CD14-positive monocyte (primary cell): ENCODE measurements around the gene TMEM30A. TPM values are rescaled to one million over a fixed set of nuclear protein-coding genes. Genes with fewer than 3 reads are reported as not detected.

ENCODE experiments used
- DNase-seq, 3 donors: peaks; one replicate each; pipeline ENCODE4 v3.0.0-alpha.2; 2011 to 2022
- H2AFZ ChIP-seq: 2 replicates; pipeline ENCODE4 v1.6.0; 2012; ENCODE audit warnings: mild to moderate bottlenecking, low read depth, low read length, inconsistent platforms; ENCODE audit not compliant: insufficient read depth, poor library complexity, severe bottlenecking
- H3K27ac ChIP-seq, 2 donors: 1 replicate in 1 of 2; 2 replicates in 1 of 2; pipeline ENCODE4 v1.5.1; 2012 to 2013; ENCODE audit warnings: low read length in 2 of 2, control low read depth in 1 of 2, inconsistent platforms in 1 of 2, low read depth in 1 of 2, mild to moderate bottlenecking in 1 of 2
- H3K27me3 ChIP-seq, 2 donors: one replicate each; pipeline versions ENCODE4 v1.6.0 to v1.6.1; 2011 to 2013; ENCODE audit warnings: low read length in 2 of 2; ENCODE audit not compliant: control insufficient read depth in 2 of 2, insufficient read depth in 2 of 2
- H3K36me3 ChIP-seq, 2 donors: replicated peaks in 1 of 2; 1 replicate in 1 of 2; 2 replicates in 1 of 2; pipeline versions ENCODE4 v1.5.1 to v1.6.1; 2012 to 2013; ENCODE audit warnings: low read length in 2 of 2, control low read depth in 1 of 2, inconsistent platforms in 1 of 2, mild to moderate bottlenecking in 1 of 2; ENCODE audit not compliant: insufficient read depth in 2 of 2, control insufficient read depth in 1 of 2
- H3K4me1 ChIP-seq, 2 donors: 1 replicate in 1 of 2; 2 replicates in 1 of 2; pipeline versions ENCODE4 v1.5.1 to v1.6.1; 2012 to 2013; ENCODE audit warnings: low read length in 2 of 2, control low read depth in 1 of 2, inconsistent platforms in 1 of 2, mild to moderate bottlenecking in 1 of 2, moderate library complexity in 1 of 2; ENCODE audit not compliant: insufficient read depth in 2 of 2, control insufficient read depth in 1 of 2
- H3K4me2 ChIP-seq: replicated peaks from 2 replicates; pipeline ENCODE3; 2012; ENCODE audit warnings: low read length, moderate library complexity, mild to moderate bottlenecking; ENCODE audit not compliant: poor library complexity, severe bottlenecking; ENCODE audit errors: extremely low read depth
- H3K4me3 ChIP-seq, 3 experiments: fragments of 200-600 bp in 1 of 3; sonication (generic) in 1 of 3; replicated peaks in 1 of 3; 1 replicate in 2 of 3; 2 replicates in 1 of 3; pipeline ENCODE4 v1.5.1; 2011 to 2013; ENCODE audit warnings: low read length in 3 of 3, mild to moderate bottlenecking in 3 of 3, control low read depth in 2 of 3, low read depth in 2 of 3, inconsistent platforms in 1 of 3, moderate library complexity in 1 of 3
- H3K79me2 ChIP-seq: 2 replicates; pipeline ENCODE4 v1.6.0; 2012; ENCODE audit warnings: mild to moderate bottlenecking, control low read depth, inconsistent platforms, low read length, moderate library complexity; ENCODE audit not compliant: insufficient read depth
- H3K9ac ChIP-seq: 2 replicates; pipeline ENCODE4 v1.6.0; 2017; ENCODE audit warnings: low read length, mild to moderate bottlenecking; ENCODE audit not compliant: insufficient read depth, poor library complexity, severe bottlenecking
- H3K9me3 ChIP-seq, 2 donors: replicated peaks in 1 of 2; 1 replicate in 1 of 2; 2 replicates in 1 of 2; pipeline versions ENCODE4 v1.5.1 to v1.6.1; 2012 to 2013; ENCODE audit warnings: low read length in 2 of 2, control low read depth in 1 of 2; ENCODE audit not compliant: control insufficient read depth in 1 of 2, insufficient read depth in 1 of 2
- H4K20me1 ChIP-seq: 2 replicates; pipeline ENCODE4 v1.6.0; 2012; ENCODE audit warnings: mild to moderate bottlenecking, low read length, control low read depth, moderate library complexity; ENCODE audit not compliant: insufficient read depth
- H3K27ac Mint-ChIP-seq, 7 donors: one replicate each; pipeline ENCODE4 v1.8.0; 2020; ENCODE audit warnings: mild to moderate bottlenecking in 7 of 7, mixed read lengths in 7 of 7, moderate library complexity in 6 of 7, inconsistent platforms in 2 of 7
- H3K27me3 Mint-ChIP-seq, 3 donors: one replicate each; pipeline ENCODE4 v1.8.0; 2021 to 2022; ENCODE audit warnings: low read depth in 3 of 3, mild to moderate bottlenecking in 3 of 3, mixed read lengths in 3 of 3, moderate library complexity in 3 of 3, inconsistent platforms in 1 of 3
- H3K36me3 Mint-ChIP-seq, 2 donors: one replicate each; pipeline ENCODE4 v1.8.0; 2020; ENCODE audit warnings: mixed read lengths in 2 of 2, inconsistent platforms in 1 of 2, mild to moderate bottlenecking in 1 of 2
- H3K4me1 Mint-ChIP-seq: one replicate; pipeline ENCODE4 v1.8.0; 2020; ENCODE audit warnings: mild to moderate bottlenecking, mixed read lengths
- H3K4me3 Mint-ChIP-seq, 2 donors: one replicate each; pipeline ENCODE4 v1.8.0; 2020; ENCODE audit warnings: mild to moderate bottlenecking in 2 of 2, mixed read lengths in 2 of 2, moderate library complexity in 1 of 2
- H3K9me3 Mint-ChIP-seq, 7 donors: one replicate each; pipeline ENCODE4 v1.8.0; 2020 to 2022; ENCODE audit warnings: mixed read lengths in 7 of 7, mild to moderate bottlenecking in 6 of 7, moderate library complexity in 6 of 7, inconsistent platforms in 2 of 7
- CTCF ChIP-seq: fragments of 200-600 bp; IDR thresholded peaks from one replicate; pipeline ENCODE4 v1.8.0; 2022; ENCODE audit warnings: antibody characterized with exemption, mild to moderate bottlenecking
- WGBS: methylation state at CpG from one replicate; pipeline ENCODE4 v1.1.5; 2013; ENCODE audit warnings: missing lambda C conversion rate; ENCODE audit not compliant: insufficient coverage; 5-methylcytosine and 5-hydroxymethylcytosine counted together
- intact Hi-C, 2 donors: fragments of 100-400 bp; cut with micrococcal nuclease; formaldehyde crosslinking; loops; one replicate each; pipeline versions ENCODE4 v1.15.0 to v1.15.1; 2023
- polyA plus RNA-seq, 3 donors: library from polyadenylated mRNA; depleted of rRNA in 1 of 3; unstranded in 2 of 3; stranded (reverse) in 1 of 3; fragments of 300-500 nt in 2 of 3; fragments of >200 nt in 1 of 3; fragmentation: Illumina TruSeq in 2 of 3; gene quantifications; 1 replicate in 2 of 3; 2 replicates in 1 of 3; pipeline ENCODE4 v1.2.3, GENCODE V29; 2012 to 2021

TMEM30A gene
- polyA plus RNA-seq, 3 donors = 12.2 to 101 (median 70.6) TPM

- no peak for TF ChIP-seq CTCF
- Histone ChIP-seq H3K9me3 (no peaks in the 10 kb centered on the region), H3K9ac (no peak overlapping the region), H2AFZ (no peak overlapping the region), H3K79me2 (no peaks in the 10 kb centered on the region), H4K20me1 (no peaks in the 10 kb centered on the region), H3K27ac (no peak overlapping the region), H3K4me3 (no peak overlapping the region), H3K4me1 (no peaks in the 10 kb centered on the region), H3K27me3 (peaks cover 0 to 6% of the 10 kb centered on the region in 2 donors), H3K36me3 (no peaks in the 10 kb centered on the region), H3K4me2 (no peak overlapping the region)
- Mint-ChIP-seq H3K27ac (no peak overlapping the region), H3K9me3 (no peaks in the 10 kb centered on the region), H3K27me3 (peaks cover 2 to 13% (median 7%) of the 10 kb centered on the region in 3 donors), H3K4me1 (peaks cover 6% of the 10 kb centered on the region), H3K36me3 (no peaks in the 10 kb centered on the region), H3K4me3 (no peak overlapping the region)
- intact Hi-C loops = loop anchor here in 1 of 2 donors (10.0 kb wide), 1 partner anchor 1362 kb away; no protein-coding TSS in a partner anchor
- DNase-seq = peak in 2 of 3 donors; percentile 21 to 75
- 0% methylated on average over 1 of the region's 4 CpGs for WGBS
Measured at GRCh38 chr6:75217193-75217592, 67.4 kb downstream of the TMEM30A start.

- H3K36me3 ChIP-seq = no peaks in the 10 kb centered on the region
- H3K9me3 Mint-ChIP-seq = no peaks in the 10 kb centered on the region
- peaks cover 4 to 10% (median 9%) of the 10 kb centered on the region in 3 donors for H3K27me3 Mint-ChIP-seq
- no peak overlapping the region for H3K27ac ChIP-seq
- no peak overlapping the region for H3K9ac ChIP-seq
- 91% methylated on average over 4 of the region's 4 CpGs for WGBS
- no peak overlapping the region for H3K4me2 ChIP-seq
- intact Hi-C loops = loop anchor here in 1 of 2 donors (10.0 kb wide), 1 partner anchor 1360 kb away; no protein-coding TSS in a partner anchor
- peak overlapping the region in 1 of 7 donors; percentile 58 for H3K27ac Mint-ChIP-seq
- H3K4me3 ChIP-seq = no peak overlapping the region
- H3K4me1 Mint-ChIP-seq = peaks cover 7% of the 10 kb centered on the region
- H3K27me3 ChIP-seq = peaks cover 4 to 6% of the 10 kb centered on the region in 2 donors
- H3K9me3 ChIP-seq = no peaks in the 10 kb centered on the region
- no peaks in the 10 kb centered on the region for H4K20me1 ChIP-seq
- H3K4me1 ChIP-seq = no peaks in the 10 kb centered on the region
- H2AFZ ChIP-seq = no peak overlapping the region
- DNase-seq = no peak
- TF ChIP-seq CTCF = no peak
- no peaks in the 10 kb centered on the region for H3K79me2 ChIP-seq
- H3K4me3 Mint-ChIP-seq = no peak overlapping the region
- no peaks in the 10 kb centered on the region for H3K36me3 Mint-ChIP-seq
Measured at GRCh38 chr6:75215291-75215690, 69.3 kb downstream of the TMEM30A start.
